H9 (cell line): ENCODE measurements around the gene DIAPH3. TPM values are rescaled to one million over a fixed set of nuclear protein-coding genes. Genes with fewer than 3 reads are reported as not detected.

ENCODE experiments used
- DNase-seq: peaks from one replicate; pipeline ENCODE4 v3.0.0-alpha.2; 2017
- H2AFZ ChIP-seq: one replicate; pipeline ENCODE4 v1.6.1; 2013; ENCODE audit warnings: mild to moderate bottlenecking, low read length, control low read depth, moderate library complexity
- H2AK5ac ChIP-seq: 2 replicates; pipeline ENCODE4 v1.6.1; 2013; ENCODE audit warnings: low read length, control low read depth, mixed read lengths; ENCODE audit not compliant: insufficient read length
- H2BK120ac ChIP-seq: one replicate; pipeline ENCODE4 v1.6.1; 2013; ENCODE audit warnings: low read depth, mild to moderate bottlenecking, low read length, control low read depth, inconsistent platforms; ENCODE audit not compliant: poor library complexity, severe bottlenecking
- H2BK12ac ChIP-seq: 2 replicates; pipeline ENCODE4 v1.6.1; 2013; ENCODE audit warnings: low read length, control low read depth, mixed read lengths, low read depth; ENCODE audit not compliant: insufficient read length
- H2BK15ac ChIP-seq: 2 replicates; pipeline ENCODE4 v1.6.1; 2013; ENCODE audit warnings: low read depth, low read length, control low read depth
- H2BK20ac ChIP-seq: one replicate; pipeline ENCODE4 v1.6.1; 2013; ENCODE audit warnings: low read depth, mild to moderate bottlenecking, low read length, control low read depth, inconsistent platforms; ENCODE audit not compliant: poor library complexity, severe bottlenecking
- H2BK5ac ChIP-seq: 2 replicates; pipeline ENCODE4 v1.6.1; 2013; ENCODE audit warnings: low read length, control low read depth, mixed read lengths; ENCODE audit not compliant: insufficient read length
- H3K14ac ChIP-seq: 2 replicates; pipeline ENCODE4 v1.6.1; 2013; ENCODE audit warnings: low read length, control low read depth; ENCODE audit not compliant: insufficient read depth
- H3K18ac ChIP-seq: 2 replicates; pipeline ENCODE4 v1.6.1; 2013; ENCODE audit warnings: low read depth, mild to moderate bottlenecking, mixed read lengths, low read length, control low read depth; ENCODE audit not compliant: insufficient read length
- H3K23ac ChIP-seq: 2 replicates; pipeline ENCODE4 v1.6.1; 2013; ENCODE audit warnings: low read length, control low read depth, mixed read lengths, low read depth; ENCODE audit not compliant: insufficient read length
- H3K23me2 ChIP-seq: 2 replicates; pipeline ENCODE4 v1.6.1; 2013; ENCODE audit warnings: low read depth, mild to moderate bottlenecking, mixed read lengths, low read length, control low read depth; ENCODE audit not compliant: insufficient read length, poor library complexity, severe bottlenecking
- H3K27ac ChIP-seq: 2 replicates; pipeline ENCODE4 v1.5.1; 2013; ENCODE audit warnings: low read length, control low read depth, mixed read lengths, low read depth; ENCODE audit not compliant: insufficient read length
- H3K27me3 ChIP-seq: 2 replicates; pipeline ENCODE4 v1.6.1; 2013; ENCODE audit warnings: low read length, control low read depth, inconsistent platforms; ENCODE audit not compliant: insufficient read depth
- H3K4ac ChIP-seq: 2 replicates; pipeline ENCODE4 v1.6.1; 2013; ENCODE audit warnings: low read depth, mild to moderate bottlenecking, control low read depth, inconsistent platforms, low read length, moderate library complexity
- H3K4me1 ChIP-seq: 2 replicates; pipeline ENCODE4 v1.6.1; 2013; ENCODE audit warnings: low read length, control low read depth, inconsistent platforms; ENCODE audit not compliant: insufficient read depth
- H3K4me2 ChIP-seq: 2 replicates; pipeline ENCODE4 v1.6.1; 2013; ENCODE audit warnings: low read length, control low read depth, mixed read lengths; ENCODE audit not compliant: insufficient read length, insufficient read depth
- H3K56ac ChIP-seq: 2 replicates; pipeline ENCODE4 v1.6.1; 2013; ENCODE audit warnings: low read depth, mild to moderate bottlenecking, mixed read lengths, low read length, control low read depth; ENCODE audit not compliant: insufficient read length
- H3K79me1 ChIP-seq: 2 replicates; pipeline ENCODE4 v1.6.1; 2013; ENCODE audit warnings: low read depth, mild to moderate bottlenecking, moderate library complexity, low read length, control low read depth, inconsistent platforms; ENCODE audit not compliant: insufficient read depth, poor library complexity, severe bottlenecking
- H3K79me2 ChIP-seq: 2 replicates; pipeline ENCODE4 v1.6.1; 2013; ENCODE audit warnings: low read length, control low read depth, inconsistent platforms; ENCODE audit not compliant: insufficient read depth
- H3K9ac ChIP-seq: 2 replicates; pipeline ENCODE4 v1.6.1; 2013; ENCODE audit warnings: low read length, control low read depth, mixed read lengths; ENCODE audit not compliant: insufficient read length; ENCODE audit errors: extremely low read depth
- H3K9me3 ChIP-seq: one replicate; pipeline ENCODE4 v1.6.1; 2013; ENCODE audit warnings: low read depth, low read length, inconsistent platforms; ENCODE audit not compliant: control insufficient read depth
- H3T11ph ChIP-seq: one replicate; pipeline ENCODE4 v1.6.1; 2013; ENCODE audit warnings: mild to moderate bottlenecking, low read length, control low read depth, inconsistent platforms
- H4K20me1 ChIP-seq: one replicate; pipeline ENCODE4 v1.6.1; 2013; ENCODE audit not compliant: control insufficient read depth, insufficient read length, insufficient read depth
- H4K5ac ChIP-seq: 2 replicates; pipeline ENCODE4 v1.6.1; 2013; ENCODE audit warnings: low read depth, mild to moderate bottlenecking, mixed read lengths, low read length, control low read depth; ENCODE audit not compliant: insufficient read length
- H4K8ac ChIP-seq: replicated peaks from 2 replicates; pipeline ENCODE4 v1.6.1; 2013; ENCODE audit warnings: low read length, control low read depth, mixed read lengths, low read depth; ENCODE audit not compliant: insufficient read length
- H4K91ac ChIP-seq: 2 replicates; pipeline ENCODE4 v1.6.1; 2013; ENCODE audit warnings: low read depth, mild to moderate bottlenecking, moderate library complexity, mixed read lengths, low read length, control low read depth; ENCODE audit not compliant: insufficient read length
- H3K27ac Mint-ChIP-seq, 3 experiments: 2 replicates in 2 of 3; 3 replicates in 1 of 3; pipeline ENCODE4 v1.8.0; 2020 to 2021; ENCODE audit warnings: mixed read lengths in 3 of 3, mild to moderate bottlenecking in 1 of 3, moderate library complexity in 1 of 3
- H3K27me3 Mint-ChIP-seq: 2 replicates; pipeline ENCODE4 v1.8.0; 2021; ENCODE audit warnings: low read depth, mild to moderate bottlenecking, moderate library complexity, mixed read lengths
- H3K36me3 Mint-ChIP-seq, 3 experiments: 2 replicates in 2 of 3; 3 replicates in 1 of 3; pipeline ENCODE4 v1.8.0; 2020 to 2021; ENCODE audit warnings: low read depth in 3 of 3, mixed read lengths in 3 of 3; ENCODE audit not compliant: insufficient read depth in 1 of 3
- H3K4me1 Mint-ChIP-seq, 2 experiments: 2 replicates each; pipeline ENCODE4 v1.8.0; 2020; ENCODE audit warnings: mixed read lengths in 2 of 2
- H3K4me3 Mint-ChIP-seq, 2 experiments: 2 replicates in 1 of 2; 3 replicates in 1 of 2; pipeline ENCODE4 v1.8.0; 2020 to 2021; ENCODE audit warnings: mild to moderate bottlenecking in 2 of 2, mixed read lengths in 2 of 2, moderate library complexity in 1 of 2
- H3K9me3 Mint-ChIP-seq, 2 experiments: 2 replicates in 1 of 2; 3 replicates in 1 of 2; pipeline ENCODE4 v1.8.0; 2020; ENCODE audit warnings: mild to moderate bottlenecking in 2 of 2, mixed read lengths in 2 of 2, moderate library complexity in 1 of 2
- CTCF ChIP-seq: fragments of 200-600 bp; sonication (generic); conservative IDR thresholded peaks from 3 replicates; pipeline ENCODE4 v1.8.0; 2021; ENCODE audit warnings: antibody characterized with exemption, mild to moderate bottlenecking
- WGBS: extraction: QIAGEN DNeasy Blood & Tissue Kit; methylation state at CpG from one replicate; pipeline ENCODE4 v1.1.7; 2013; ENCODE audit warnings: missing lambda C conversion rate, low lambda C conversion rate, mixed read lengths; ENCODE audit not compliant: insufficient read length; ENCODE audit errors: extremely low coverage; 5-methylcytosine and 5-hydroxymethylcytosine counted together
- total RNA-seq: library from RNA; stranded (reverse); gene quantifications from 2 replicates; pipeline ENCODE4 v1.2.1, GENCODE V29; 2021

DIAPH3 gene
- total RNA-seq, 1 experiment from 2014 or later, result 23.1 TPM

GRCh38 chr13:60093425-60094019, 70.2 kb downstream of the DIAPH3 start:
- no peaks in the 10 kb centered on the region for H3K9me3 ChIP-seq
- no CpG with 5 or more reads among the region's 3 CpGs for WGBS
- no peak overlapping the region for H2AFZ ChIP-seq
- no peak overlapping the region for H3K18ac ChIP-seq
- no peak overlapping the region for H3K4ac ChIP-seq
- no peaks in the 10 kb centered on the region; the same call in 1 of the 2 replicates for H3K79me2 ChIP-seq
- H4K5ac ChIP-seq, result no peak overlapping the region
- no peak overlapping the region for H3K56ac ChIP-seq
- H3K4me2 ChIP-seq, result no peak overlapping the region
- H2BK20ac ChIP-seq, result no peak overlapping the region
- no peak overlapping the region for H2AK5ac ChIP-seq
- H3K14ac ChIP-seq, result no peak overlapping the region
- no peaks in the 10 kb centered on the region for H3K23me2 ChIP-seq
- no peaks in the 10 kb centered on the region for H3K27me3 ChIP-seq
- H4K8ac ChIP-seq, result no peak overlapping the region
- H3T11ph ChIP-seq, result no peak overlapping the region
- H3K4me3 Mint-ChIP-seq, result no peak overlapping the region
- no peak for DNase-seq
- no peak overlapping the region for H3K9ac ChIP-seq
- H3K23ac ChIP-seq, result no peak overlapping the region
- H4K20me1 ChIP-seq, result no peaks in the 10 kb centered on the region
- no peak overlapping the region for H3K27ac ChIP-seq
- H3K27me3 Mint-ChIP-seq, result no peaks in the 10 kb centered on the region
- no peak for TF ChIP-seq CTCF
- peaks cover 4 to 7% of the 10 kb centered on the region in 2 experiments; a peak in 2 of 4 replicates for H3K4me1 Mint-ChIP-seq
- H2BK5ac ChIP-seq, result no peak overlapping the region
- H3K4me1 ChIP-seq, result no peaks in the 10 kb centered on the region
- no peak overlapping the region for H2BK120ac ChIP-seq
- H3K36me3 Mint-ChIP-seq, result peaks cover 10 to 24% (median 17%) of the 10 kb centered on the region in 3 experiments
- H2BK15ac ChIP-seq, result no peak overlapping the region
- no peak overlapping the region for H4K91ac ChIP-seq
- no peaks in the 10 kb centered on the region; a peak in 1 of 5 replicates for H3K9me3 Mint-ChIP-seq
- H2BK12ac ChIP-seq, result no peak overlapping the region
- H3K79me1 ChIP-seq, result no peaks in the 10 kb centered on the region
- H3K27ac Mint-ChIP-seq, result 0 out of 7 replicates have a peak overlapping the region, but pooled peaks of 1 of the 3 experiments have one; percentile 22
